DMS79 treated with DMSO at 0.1 percent for 48 hours (cell line): Measurements from ENCODE around the gene SULT1C3.
A peak's percentile ranks its signal among the peaks of the same experiment; 100 is the strongest.

Experiments
- DNase-seq: peaks from one replicate; lab custom pipeline; 2025; lab: John Stamatoyannopoulos, UW

The SULT1C3 gene

GRCh38 chr2:108239786-108240185, at the start of gene SULT1C3:
Gene SULT1C3, plus strand, starts transcription at chr2:108239968. Its CDS starts 7,227 bp downstream, at chr2:108247195.
- no peak for DNase-seq

- DNase-seq, result no peak
Measured at GRCh38 chr2:108193251-108193650, 46.5 kb upstream of the SULT1C3 start.

GRCh38 chr2:108194409-108195132, 45.2 kb upstream of the SULT1C3 start:
- peak; percentile 38 for DNase-seq

- no peak for DNase-seq
Measured at GRCh38 chr2:108195133-108195439, 44.7 kb upstream of the SULT1C3 start.

- no peak for DNase-seq
Measured at GRCh38 chr2:108199726-108200125, 40.0 kb upstream of the SULT1C3 start.

GRCh38 chr2:108200569-108200968, 39.2 kb upstream of the SULT1C3 start:
- DNase-seq, result no peak

- DNase-seq, result no peak
Measured at GRCh38 chr2:108212671-108213070, 27.1 kb upstream of the SULT1C3 start.

- DNase-seq, result peak; percentile 19
Measured at GRCh38 chr2:108215794-108216211, 24.0 kb upstream of the SULT1C3 start.

GRCh38 chr2:108217211-108217610, 22.6 kb upstream of the SULT1C3 start:
- no peak for DNase-seq

- no peak for DNase-seq
Measured at GRCh38 chr2:108219688-108220087, 20.1 kb upstream of the SULT1C3 start.

GRCh38 chr2:108220191-108220590, 19.6 kb upstream of the SULT1C3 start:
- no peak for DNase-seq

GRCh38 chr2:108220942-108221541, 18.7 kb upstream of the SULT1C3 start:
- DNase-seq, result peak; percentile 76

GRCh38 chr2:108222261-108222660, 17.5 kb upstream of the SULT1C3 start:
- no peak for DNase-seq

GRCh38 chr2:108223573-108223972, 16.2 kb upstream of the SULT1C3 start:
- DNase-seq, result no peak

GRCh38 chr2:108224022-108224421, 15.7 kb upstream of the SULT1C3 start:
- no peak for DNase-seq

GRCh38 chr2:108226564-108226963, 13.2 kb upstream of the SULT1C3 start:
- no peak for DNase-seq

- DNase-seq, result peak; percentile 84
Measured at GRCh38 chr2:108228006-108228405, 11.8 kb upstream of the SULT1C3 start.

- no peak for DNase-seq
Measured at GRCh38 chr2:108228537-108228936, 11.2 kb upstream of the SULT1C3 start.

GRCh38 chr2:108229875-108230274, 9.9 kb upstream of the SULT1C3 start:
- no peak for DNase-seq

GRCh38 chr2:108235577-108235976, 4.2 kb upstream of the SULT1C3 start:
- DNase-seq, result no peak

- DNase-seq, result no peak
Measured at GRCh38 chr2:108236676-108237335, 3.0 kb upstream of the SULT1C3 start.

- no peak for DNase-seq
Measured at GRCh38 chr2:108240966-108241365, 1.2 kb downstream of the SULT1C3 start.

GRCh38 chr2:108243566-108243965, 3.8 kb downstream of the SULT1C3 start:
- no peak for DNase-seq
